Hepatocyte (in vitro differentiated cells): ENCODE results near the gene ZNF581. TPM values are rescaled to one million over a fixed set of nuclear protein-coding genes. Genes with fewer than 3 reads are reported as not detected.

Experiments used
- DNase-seq: peaks from one replicate; pipeline ENCODE4 v3.0.0-alpha.2; 2016; ENCODE audit warnings: low spot score
- H2AFZ ChIP-seq: fragments of 200-600 bp; sonication (generic); 2 replicates; pipeline ENCODE4 v1.6.0; 2016; ENCODE audit warnings: antibody characterized with exemption, mild to moderate bottlenecking
- H3K27ac ChIP-seq: fragments of 200-600 bp; sonication (generic); 2 replicates; pipeline ENCODE4 v1.5.1; 2016; ENCODE audit warnings: mild to moderate bottlenecking
- H3K27me3 ChIP-seq: fragments of 200-600 bp; sonication (generic); 2 replicates; pipeline ENCODE4 v1.6.1; 2016
- H3K36me3 ChIP-seq: fragments of 200-600 bp; sonication (generic); replicated peaks from 2 replicates; pipeline ENCODE4 v1.5.1; 2016; ENCODE audit warnings: low read depth; ENCODE audit not compliant: insufficient read depth
- H3K4me1 ChIP-seq: fragments of 200-600 bp; sonication (generic); 2 replicates; pipeline ENCODE4 v1.5.1; 2016; ENCODE audit warnings: mild to moderate bottlenecking, moderate library complexity; ENCODE audit not compliant: insufficient read depth
- H3K4me2 ChIP-seq: fragments of 200-600 bp; sonication (generic); 2 replicates; pipeline ENCODE4 v1.6.0; 2016
- H3K4me3 ChIP-seq: fragments of 200-600 bp; sonication (generic); 2 replicates; pipeline ENCODE4 v1.5.1; 2016; ENCODE audit warnings: mild to moderate bottlenecking
- H3K79me2 ChIP-seq: fragments of 200-600 bp; sonication (generic); 2 replicates; pipeline ENCODE4 v1.6.0; 2017; ENCODE audit warnings: mild to moderate bottlenecking
- H3K9me2 ChIP-seq: fragments of 200-600 bp; sonication (generic); replicated peaks from 2 replicates; pipeline ENCODE4 v1.6.0; 2017; ENCODE audit warnings: mild to moderate bottlenecking; ENCODE audit not compliant: insufficient read depth
- H3K9me3 ChIP-seq: fragments of 200-600 bp; sonication (generic); 2 replicates; pipeline ENCODE4 v1.5.1; 2016; ENCODE audit warnings: low read depth, mild to moderate bottlenecking
- H4K20me1 ChIP-seq: fragments of 200-600 bp; sonication (generic); 2 replicates; pipeline ENCODE4 v1.6.0; 2016; ENCODE audit warnings: mild to moderate bottlenecking; ENCODE audit not compliant: insufficient read depth, poor library complexity, severe bottlenecking
- CTCF ChIP-seq: fragments of 200-600 bp; sonication (generic); IDR thresholded peaks from 2 replicates; pipeline ENCODE4 v1.5.1; 2016; ENCODE audit warnings: antibody characterized with exemption, mild to moderate bottlenecking; ENCODE audit not compliant: poor library complexity
- EZH2 ChIP-seq: fragments of 200-600 bp; sonication (generic); IDR thresholded peaks from 2 replicates; pipeline ENCODE4 v1.6.1; 2016; ENCODE audit warnings: antibody characterized with exemption, mild to moderate bottlenecking, borderline replicate concordance
- EZH2phosphoT487 ChIP-seq: fragments of 200-600 bp; sonication (generic); IDR thresholded peaks from one replicate; pipeline ENCODE4 v1.6.1; 2018; ENCODE audit warnings: antibody characterized with exemption, mild to moderate bottlenecking, low read depth, moderate library complexity; ENCODE audit not compliant: unreplicated experiment, severe bottlenecking
- WGBS: methylation state at CpG from one replicate; pipeline ENCODE4 v1.1.6; 2016; ENCODE audit warnings: low lambda C conversion rate; ENCODE audit errors: missing lambda C conversion rate; 5-methylcytosine and 5-hydroxymethylcytosine counted together
- polyA plus RNA-seq: library from polyadenylated mRNA; unstranded; fragments of >200 nt; fragmentation: Nextera tagmentation; extraction: Ambion mirVana; gene quantifications from 2 replicates; pipeline ENCODE4 v1.2.1, GENCODE V29; 2016
- total RNA-seq: library from RNA; depleted of rRNA; stranded (reverse); fragments of >200 nt; gene quantifications from 2 replicates; pipeline ENCODE4 v1.2.3, GENCODE V29; 2014

The ZNF581 gene
- total and polyA plus RNA-seq, 2 experiments from 2014 or later, result 12.2 to 22.5 TPM

GRCh38 chr19:55623561-55623960 lies 19.9 kb upstream of the ZNF581 start:
- H3K36me3 ChIP-seq, result no peaks in the 10 kb centered on the region
- peaks cover 14% of the 10 kb centered on the region for H3K79me2 ChIP-seq
- H3K4me1 ChIP-seq, result peaks cover 4% of the 10 kb centered on the region
- peak overlapping the region; percentile 33 for H3K27ac ChIP-seq
- H4K20me1 ChIP-seq, result peaks cover 5% of the 10 kb centered on the region
- peak overlapping the region; percentile 5 for H3K4me3 ChIP-seq
- H3K9me2 ChIP-seq, result no peaks in the 10 kb centered on the region
- peak overlapping the region; percentile 62 for H3K4me2 ChIP-seq
- 85% methylated on average over 7 of the region's 7 CpGs for WGBS
- DNase-seq, result no peak
- no peak overlapping the region for H2AFZ ChIP-seq
- no peaks in the 10 kb centered on the region for H3K9me3 ChIP-seq
- TF ChIP-seq EZH2 (no peak), EZH2phosphoT487 (no peak), CTCF (no peak)
- H3K27me3 ChIP-seq, result no peaks in the 10 kb centered on the region

GRCh38 chr19:55624109-55625003 lies 19.1 kb upstream of the ZNF581 start, which contains the start of gene ZNF784:
Gene ZNF784, minus strand, starts transcription at chr19:55624566. Its CDS starts 5 bp downstream, at chr19:55624561.
- Histone ChIP-seq H3K9me2 (no peaks in the 10 kb centered on the region), H3K27ac (peak within 1 kb of the TSS; percentile 93), H3K9me3 (no peaks in the 10 kb centered on the region), H3K4me1 (peaks cover 4% of the 10 kb centered on the region), H3K4me3 (peak within 1 kb of the TSS; percentile 32), H4K20me1 (peaks cover 5% of the 10 kb centered on the region), H3K27me3 (no peaks in the 10 kb centered on the region), H3K79me2 (peaks cover 14% of the 10 kb centered on the region), H3K36me3 (no peaks in the 10 kb centered on the region), H3K4me2 (peak within 1 kb of the TSS; percentile 79), H2AFZ (peak within 1 kb of the TSS; percentile 56)
- 2% methylated on average over 40 of the region's 56 CpGs for WGBS
- DNase-seq, result peak; percentile 99
- TF ChIP-seq CTCF, result no peak
- TF ChIP-seq EZH2, result no peak
- TF ChIP-seq EZH2phosphoT487, result no peak

GRCh38 chr19:55625004-55625326 lies 18.5 kb upstream of the ZNF581 start:
- Histone ChIP-seq H3K4me3 (peak overlapping the region; percentile 32), H3K27me3 (no peaks in the 10 kb centered on the region), H3K79me2 (peaks cover 14% of the 10 kb centered on the region), H3K9me2 (no peaks in the 10 kb centered on the region), H3K9me3 (no peaks in the 10 kb centered on the region), H3K4me1 (peaks cover 4% of the 10 kb centered on the region), H3K4me2 (peak overlapping the region; percentile 79), H2AFZ (peak overlapping the region; percentile 56), H4K20me1 (peaks cover 5% of the 10 kb centered on the region), H3K27ac (peak overlapping the region; percentile 93), H3K36me3 (no peaks in the 10 kb centered on the region)
- WGBS, result 73% methylated on average over 11 of the region's 11 CpGs
- no peak for DNase-seq
- no peak for TF ChIP-seq EZH2
- TF ChIP-seq CTCF, result no peak
- TF ChIP-seq EZH2phosphoT487, result no peak
